GM12875 (cell line): ENCODE measurements around the gene EGF.

Source experiments
- H3K4me3 ChIP-seq: one replicate; pipeline ENCODE4 v1.5.1; 2011; ENCODE audit warnings: low read depth, low read length, control low read depth
- CTCF ChIP-seq: IDR thresholded peaks from 2 replicates; pipeline ENCODE4 v1.5.1; 2011; ENCODE audit warnings: low read depth, mild to moderate bottlenecking, control low read depth, inconsistent platforms, low read length, moderate library complexity, borderline replicate concordance; ENCODE audit not compliant: insufficient read depth

Gene EGF

GRCh38 chr4:109994415-109994827 lies 81.7 kb downstream of the EGF start:
- H3K4me3 ChIP-seq = no peak overlapping the region
- TF ChIP-seq CTCF = no peak

- TF ChIP-seq CTCF = no peak
- no peak overlapping the region for H3K4me3 ChIP-seq
These were observed 83.8 kb downstream of the EGF start for GRCh38 chr4:109996526-109996925.

DNA sequence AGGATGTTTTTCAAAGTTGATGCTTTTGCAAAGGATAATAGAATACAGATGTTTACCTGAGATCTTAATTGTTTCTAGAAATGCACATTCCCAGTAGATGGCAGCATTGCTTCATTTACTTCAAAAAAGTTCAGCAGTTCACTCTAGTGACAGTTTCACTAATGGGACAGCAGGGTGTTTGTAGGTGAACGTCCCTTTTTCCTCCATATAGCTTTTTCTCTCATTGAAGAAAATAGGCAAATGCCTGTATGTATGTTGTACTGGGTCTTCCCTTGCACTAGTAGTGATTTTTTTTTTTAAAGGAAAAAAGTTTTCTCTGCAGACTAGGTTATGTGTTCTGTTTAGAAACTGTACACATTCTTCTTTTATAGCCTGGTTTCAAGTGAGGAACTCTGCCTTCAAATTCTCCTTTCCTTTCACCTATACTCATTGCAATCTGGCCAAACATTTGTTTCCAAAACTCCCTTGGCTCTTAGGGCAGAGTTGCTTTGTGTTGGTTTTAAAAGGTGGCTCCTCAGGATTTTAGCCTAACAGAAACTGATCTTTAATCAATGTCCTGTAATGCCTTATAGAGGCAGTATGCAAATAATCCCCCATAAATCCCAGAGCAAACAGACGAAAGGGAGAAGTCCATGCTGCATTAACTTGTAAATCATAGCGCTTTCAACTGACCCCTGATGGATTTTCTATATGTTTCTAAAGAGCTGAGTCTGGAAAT lies 86.3 kb downstream of the EGF start:
- TF ChIP-seq CTCF = peak; percentile 46; the same call in 1 of the 2 replicates

DNA sequence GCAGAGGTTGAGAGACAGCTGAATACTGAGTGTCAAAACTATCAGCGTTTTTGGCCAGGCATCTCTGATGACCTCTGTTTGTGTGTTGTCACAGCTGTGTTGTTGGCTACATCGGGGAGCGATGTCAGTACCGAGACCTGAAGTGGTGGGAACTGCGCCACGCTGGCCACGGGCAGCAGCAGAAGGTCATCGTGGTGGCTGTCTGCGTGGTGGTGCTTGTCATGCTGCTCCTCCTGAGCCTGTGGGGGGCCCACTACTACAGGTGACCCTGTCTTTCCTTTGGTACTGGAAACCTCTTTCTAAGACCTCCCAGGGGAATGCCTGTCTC lies 86.9 kb downstream of the EGF start:
- TF ChIP-seq CTCF = no peak
- no peak overlapping the region for H3K4me3 ChIP-seq

More for the DNA sequence above, 86.3 kb downstream of the EGF start:
- no peak overlapping the region for H3K4me3 ChIP-seq

DNA sequence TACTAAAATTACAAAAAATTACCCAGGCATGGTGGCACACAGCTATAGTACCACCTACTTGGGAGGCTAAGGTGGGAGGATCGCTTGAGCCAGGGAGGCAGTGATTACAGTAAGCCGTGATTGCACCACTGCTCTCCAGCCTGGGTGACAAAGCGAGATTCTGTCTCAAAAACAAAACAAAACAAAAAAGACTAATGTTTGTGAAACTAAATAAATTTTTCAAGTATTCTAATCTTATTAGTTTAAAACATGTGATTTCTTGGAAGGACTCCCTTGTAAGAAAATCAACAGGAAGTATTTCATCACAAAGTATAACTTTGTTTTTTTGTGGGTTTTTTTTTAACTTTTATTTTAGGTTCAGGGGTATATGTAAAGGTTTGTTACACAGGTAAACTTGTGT lies 89.6 kb downstream of the EGF start:
- no peak overlapping the region for H3K4me3 ChIP-seq
- TF ChIP-seq CTCF = no peak

- TF ChIP-seq CTCF = no peak
- no peak overlapping the region for H3K4me3 ChIP-seq
These were observed 90.9 kb downstream of the EGF start for GRCh38 chr4:110003401-110004187.

DNA sequence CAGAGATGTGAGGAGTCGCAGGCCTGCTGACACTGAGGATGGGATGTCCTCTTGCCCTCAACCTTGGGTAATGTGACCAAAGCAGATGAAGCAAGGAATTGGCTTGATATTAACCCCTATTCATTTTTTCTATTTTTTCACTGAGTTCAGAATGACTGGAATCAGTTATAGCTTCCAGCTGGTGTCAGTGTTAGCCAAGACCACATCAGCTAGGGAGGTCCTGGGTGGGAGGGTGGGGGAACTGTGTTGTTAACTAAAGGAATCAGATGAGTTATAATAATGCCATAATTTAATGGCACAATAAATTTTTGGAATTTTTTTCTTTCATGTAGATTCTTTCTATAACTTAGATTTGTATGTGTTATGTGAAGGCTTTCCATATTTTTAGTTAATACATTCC lies 91.9 kb downstream of the EGF start:
- H3K4me3 ChIP-seq = no peak overlapping the region
- no peak for TF ChIP-seq CTCF
